PC-9 (cell line): ENCODE data around the gene ALDOB. TPM values are rescaled to one million over a fixed set of nuclear protein-coding genes. Genes with fewer than 3 reads are reported as not detected.

Source experiments
- BruUV-seq: library from RNA; stranded (reverse); fragments of 400-500 nt; replicated peaks from 2 replicates; lab custom pipeline; 2021; lab: Mats Ljungman, UMichigan
- CTCF ChIA-PET: fragments of 300-600 bp; sonication (Branson Sonifier 250); formaldehyde crosslinking; loops from one replicate; lab custom pipeline; 2022; ENCODE audit warnings: antibody characterized with exemption; lab: Charles Lee
- POLR2A ChIA-PET: fragments of 300-600 bp; sonication (Branson Sonifier 250); formaldehyde crosslinking; loops from one replicate; lab custom pipeline; 2022; ENCODE audit warnings: antibody characterized with exemption; ENCODE audit not compliant: unreplicated experiment; lab: Charles Lee
- DNase-seq, 2 experiments: peaks; one replicate each; pipeline versions ENCODE4 v3.0.0 to v3.0.0-alpha.2; 2015 to 2022; ENCODE audit warnings: mixed read lengths in 1 of 2
- H2AFZ ChIP-seq: fragments of 200-600 bp; sonication (generic); 2 replicates; pipeline ENCODE4 v1.8.1; 2017; ENCODE audit warnings: antibody characterized with exemption
- H3F3A ChIP-seq: fragments of 200-600 bp; sonication (generic); 2 replicates; pipeline ENCODE4 v1.8.1; 2017; ENCODE audit warnings: antibody characterized with exemption, mild to moderate bottlenecking, low read depth; ENCODE audit not compliant: insufficient read depth
- H3K27ac ChIP-seq: fragments of 200-600 bp; sonication (generic); 2 replicates; pipeline ENCODE4 v1.6.1; 2016; ENCODE audit warnings: mixed run types
- H3K27me3 ChIP-seq: fragments of 200-600 bp; sonication (generic); 2 replicates; pipeline ENCODE4 v1.6.1; 2016; ENCODE audit warnings: low read depth, mixed run types; ENCODE audit not compliant: insufficient read depth
- H3K36me3 ChIP-seq: fragments of 200-600 bp; sonication (generic); 2 replicates; pipeline ENCODE4 v1.6.1; 2016; ENCODE audit warnings: low read depth, mixed run types
- H3K4me1 ChIP-seq: fragments of 200-600 bp; sonication (generic); replicated peaks from 2 replicates; pipeline ENCODE4 v1.6.1; 2016; ENCODE audit warnings: mixed run types; ENCODE audit not compliant: insufficient read depth
- H3K4me2 ChIP-seq: fragments of 200-600 bp; sonication (generic); 2 replicates; pipeline ENCODE4 v1.6.1; 2017; ENCODE audit warnings: mixed run types
- H3K4me3 ChIP-seq: fragments of 200-600 bp; sonication (generic); 2 replicates; pipeline ENCODE4 v1.6.1; 2016; ENCODE audit warnings: mixed run types
- H3K79me2 ChIP-seq: fragments of 200-600 bp; sonication (generic); 2 replicates; pipeline ENCODE4 v1.6.1; 2017; ENCODE audit warnings: low read depth, mixed run types
- H3K9me2 ChIP-seq: fragments of 200-600 bp; sonication (generic); 2 replicates; pipeline ENCODE4 v1.8.1; 2017; ENCODE audit warnings: mild to moderate bottlenecking; ENCODE audit not compliant: insufficient read depth
- H3K9me3 ChIP-seq: fragments of 200-600 bp; sonication (generic); 2 replicates; pipeline ENCODE4 v1.8.1; 2016; ENCODE audit warnings: low read depth; ENCODE audit not compliant: insufficient read depth
- H4K20me1 ChIP-seq: fragments of 200-600 bp; sonication (generic); 2 replicates; pipeline ENCODE4 v1.8.1; 2017; ENCODE audit not compliant: insufficient read depth
- CTCF ChIP-seq: fragments of 200-600 bp; sonication (generic); conservative IDR thresholded peaks from 2 replicates; pipeline ENCODE4 v1.6.1; 2017; ENCODE audit warnings: mixed run types, antibody characterized with exemption, mild to moderate bottlenecking, moderate library complexity
- EZH2 ChIP-seq: fragments of 200-600 bp; sonication (generic); IDR thresholded peaks from 2 replicates; pipeline ENCODE4 v1.8.0; 2017; ENCODE audit warnings: antibody characterized with exemption, low read depth
- intact Hi-C: fragments of 100-400 bp; cut with micrococcal nuclease; formaldehyde crosslinking; loops from one replicate; pipeline ENCODE4 v1.10.0; 2022; ENCODE audit not compliant: unreplicated experiment
- total RNA-seq: library from RNA; stranded (reverse); gene quantifications from 2 replicates; pipeline ENCODE4 v1.2.3, GENCODE V29; 2021

ALDOB gene
- total RNA-seq, 1 experiment from 2014 or later: not detected

GRCh38 chr9:101443364-101443771, 7.8 kb upstream of the ALDOB start:
- H3K4me3 ChIP-seq: no peak overlapping the region
- no peaks in the 10 kb centered on the region for H3K79me2 ChIP-seq
- peaks cover 17% of the 10 kb centered on the region; the same call in 1 of the 2 replicates for H3K27me3 ChIP-seq
- POLR2A ChIA-PET: no interaction called here
- DNase-seq: no peak
- intact Hi-C loops: no loop called here
- H3K4me1 ChIP-seq: no peaks in the 10 kb centered on the region
- no peak overlapping the region for H2AFZ ChIP-seq
- no peaks in the 10 kb centered on the region for H3K9me2 ChIP-seq
- TF ChIP-seq EZH2: no peak
- no peak for TF ChIP-seq CTCF
- H3K9me3 ChIP-seq: no peaks in the 10 kb centered on the region
- H3K4me2 ChIP-seq: no peak overlapping the region
- no peaks in the 10 kb centered on the region for H3K36me3 ChIP-seq
- CTCF ChIA-PET: no interaction called here
- H3F3A ChIP-seq: no peaks in the 10 kb centered on the region
- H3K27ac ChIP-seq: no peak overlapping the region
- BruUV-seq: no TSS peak
- H4K20me1 ChIP-seq: no peaks in the 10 kb centered on the region; the same call in 1 of the 2 replicates

DNA sequence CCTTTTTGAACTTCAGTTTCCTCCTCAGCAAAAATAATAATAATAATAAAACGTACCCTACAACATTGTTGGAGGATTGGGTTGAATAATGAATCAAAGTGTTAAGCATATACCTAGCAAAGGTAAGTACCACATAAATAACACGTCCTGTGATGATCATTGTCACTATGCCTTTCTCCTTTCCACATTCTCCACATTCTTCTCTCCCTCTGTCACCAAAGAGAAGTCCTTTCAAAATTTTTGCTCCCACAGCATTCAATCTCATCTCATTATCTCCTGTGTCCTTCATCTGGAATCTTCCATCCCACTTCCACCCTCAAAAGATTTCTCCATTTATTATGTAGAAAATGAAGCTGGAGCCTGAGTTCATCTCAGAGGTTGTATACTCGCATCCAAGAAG, 7.2 kb upstream of the ALDOB start:
- Histone ChIP-seq H3K9me3 (no peaks in the 10 kb centered on the region), H3K27me3 (peaks cover 17% of the 10 kb centered on the region; the same call in 1 of the 2 replicates), H3K4me3 (no peak overlapping the region), H3K9me2 (no peaks in the 10 kb centered on the region), H2AFZ (no peak overlapping the region), H3K79me2 (no peaks in the 10 kb centered on the region), H3F3A (no peaks in the 10 kb centered on the region), H3K36me3 (no peaks in the 10 kb centered on the region), H3K4me1 (no peaks in the 10 kb centered on the region), H3K4me2 (no peak overlapping the region), H3K27ac (no peak overlapping the region), H4K20me1 (no peaks in the 10 kb centered on the region)
- BruUV-seq: no TSS peak
- intact Hi-C loops: no loop called here
- no peak for TF ChIP-seq CTCF
- no peak for DNase-seq
- ChIA-PET CTCF (no interaction called here), POLR2A (no interaction called here)

GRCh38 chr9:101442318-101442717, 6.7 kb upstream of the ALDOB start:
- intact Hi-C loops: no loop called here
- Histone ChIP-seq H3F3A (no peaks in the 10 kb centered on the region), H3K36me3 (no peaks in the 10 kb centered on the region), H4K20me1 (no peaks in the 10 kb centered on the region), H3K27ac (no peak overlapping the region), H3K9me3 (no peaks in the 10 kb centered on the region), H3K4me2 (no peak overlapping the region), H3K79me2 (no peaks in the 10 kb centered on the region), H3K4me1 (no peaks in the 10 kb centered on the region), H3K27me3 (peaks cover 17% of the 10 kb centered on the region; the same call in 1 of the 2 replicates), H2AFZ (no peak overlapping the region), H3K4me3 (no peak overlapping the region), H3K9me2 (no peaks in the 10 kb centered on the region)
- BruUV-seq: no TSS peak
- POLR2A ChIA-PET: no interaction called here
- CTCF ChIA-PET: no interaction called here
- no peak for TF ChIP-seq EZH2
- no peak for TF ChIP-seq CTCF
- DNase-seq: no peak
